K562 (cell line): ENCODE results near the gene WBP1. TPM values are rescaled to one million over a fixed set of nuclear protein-coding genes. Genes with fewer than 3 reads are reported as not detected.

Experiments used
- CBFA2T2 ChIP-seq: fragments of 450-650 bp; conservative IDR thresholded peaks from 2 replicates; pipeline ENCODE4 v1.6.1; 2017; ENCODE audit warnings: mild to moderate bottlenecking
- CCNT2 ChIP-seq: IDR thresholded peaks from 2 replicates; pipeline ENCODE4 v1.6.1; 2011; ENCODE audit warnings: borderline replicate concordance, low read depth, mild to moderate bottlenecking, moderate library complexity, mixed read lengths, low read length; ENCODE audit not compliant: insufficient read length; ENCODE audit errors: extremely low read depth
- CEBPB ChIP-seq: fragments of 450-650 bp; IDR thresholded peaks from 2 replicates; pipeline ENCODE4 v1.6.1; 2016; ENCODE audit warnings: missing genetic modification characterization, missing compliant biosample characterization
- ETV1 ChIP-seq: fragments of 450-650 bp; conservative IDR thresholded peaks from 2 replicates; pipeline ENCODE4 v1.6.1; 2016; ENCODE audit warnings: missing genetic modification characterization, control low read depth, low read depth, missing compliant biosample characterization
- FOXJ3 ChIP-seq: sonication (generic); formaldehyde crosslinking; IDR thresholded peaks from 2 replicates; pipeline ENCODE4 v1.4.0; 2020; ENCODE audit warnings: mild to moderate bottlenecking, missing genetic modification reagents
- KLF1 ChIP-seq: fragments of 450-650 bp; IDR thresholded peaks from 2 replicates; pipeline ENCODE4 v1.6.1; 2016; ENCODE audit warnings: missing genetic modification characterization, missing compliant biosample characterization
- MXI1 ChIP-seq: IDR thresholded peaks from 2 replicates; pipeline ENCODE4 v1.6.1; 2011; ENCODE audit warnings: low read depth, mild to moderate bottlenecking, improper control_type of control experiment, low read length
- NFE2L1 ChIP-seq: fragments of 450-650 bp; IDR thresholded peaks from 2 replicates; pipeline ENCODE4 v1.6.1; 2016; ENCODE audit warnings: missing genetic modification characterization, low read depth, mild to moderate bottlenecking, missing compliant biosample characterization, moderate library complexity, borderline replicate concordance
- RBFOX2 ChIP-seq: fragments of 200-400 bp; formaldehyde crosslinking; IDR thresholded peaks from 2 replicates; pipeline ENCODE4 v1.6.1; 2017; ENCODE audit warnings: low read depth, mild to moderate bottlenecking, low read length, moderate library complexity
- TAF1 ChIP-seq: IDR thresholded peaks from 2 replicates; pipeline ENCODE4 v1.6.1; 2011; ENCODE audit warnings: mild to moderate bottlenecking, low read length, moderate library complexity; ENCODE audit not compliant: insufficient read depth, control insufficient read depth, severe bottlenecking; ENCODE audit errors: extremely low read depth
- ZNF76 ChIP-seq: fragments of 250-450 bp; sonication (Bioruptor Pico); IDR thresholded peaks from 2 replicates; pipeline ENCODE4 v1.4.0; 2020; ENCODE audit warnings: mild to moderate bottlenecking, moderate library complexity, borderline replicate concordance
- polyA plus RNA-seq, 8 experiments: library from polyadenylated mRNA; depleted of rRNA in 4 of 8; stranded (reverse) in 5 of 8; unstranded in 3 of 8; fragments of >200 nt; fragmentation: Nextera tagmentation in 2 of 8; fragmentation: Illumina TruSeq in 1 of 8; extraction: Ambion mirVana in 2 of 8; extraction: Trizol in 1 of 8; gene quantifications; 2 replicates each; pipeline versions ENCODE4 v1.2.1 to v1.2.3, GENCODE V29; 2011 to 2014; ENCODE audit warnings: inconsistent platforms in 1 of 8, missing spikeins in 1 of 8
- total RNA-seq, 7 experiments: library from RNA; depleted of rRNA in 6 of 7; stranded (reverse); fragments of >200 nt in 6 of 7; fragmentation: Illumina TruSeq in 2 of 7; extraction: Trizol in 2 of 7; gene quantifications; 2 replicates each; pipeline versions ENCODE4 v1.2.1 to v1.2.3, GENCODE V29; 2011 to 2021; ENCODE audit warnings: low replicate concordance in 1 of 7
- TF ChIP-seq, protein P1 (sequence below): fragments of 450-650 bp; formaldehyde crosslinking; IDR thresholded peaks from 2 replicates; pipeline ENCODE4 v1.4.0; 2022; ENCODE audit warnings: mild to moderate bottlenecking, moderate library complexity
- TF ChIP-seq, protein P2 (sequence below): fragments of 450-650 bp; formaldehyde crosslinking; conservative IDR thresholded peaks from 2 replicates; pipeline ENCODE4 v1.4.0; 2022; ENCODE audit warnings: mild to moderate bottlenecking, missing genetic modification characterization
- TF ChIP-seq, protein P3 (sequence below): fragments of 250-450 bp; sonication (Bioruptor Pico); IDR thresholded peaks from 2 replicates; pipeline ENCODE4 v1.5.1; 2021; ENCODE audit warnings: mild to moderate bottlenecking
- TF ChIP-seq, protein P4 (sequence below): fragments of 150-350 bp; conservative IDR thresholded peaks from 2 replicates; pipeline ENCODE4 v1.6.1; 2014; ENCODE audit warnings: low read length
- TF ChIP-seq, protein P5 (sequence below): fragments of 200-800 bp; sonication (Bioruptor generic); IDR thresholded peaks from 2 replicates; pipeline ENCODE4 v1.6.1; 2017; ENCODE audit warnings: missing genetic modification characterization, missing compliant biosample characterization
- TF ChIP-seq, protein P6 (sequence below): sonication (generic); formaldehyde crosslinking; IDR thresholded peaks from 2 replicates; pipeline ENCODE4 v1.8.0; 2022; ENCODE audit warnings: mild to moderate bottlenecking, missing genetic modification reagents

Gene WBP1
- total and polyA plus RNA-seq, 9 of the 15 experiments (the other 6 are each of a cell fraction or from before 2014, with no cell fraction given) = 1.9 to 27.7 (median 14.2) TPM

DNA sequence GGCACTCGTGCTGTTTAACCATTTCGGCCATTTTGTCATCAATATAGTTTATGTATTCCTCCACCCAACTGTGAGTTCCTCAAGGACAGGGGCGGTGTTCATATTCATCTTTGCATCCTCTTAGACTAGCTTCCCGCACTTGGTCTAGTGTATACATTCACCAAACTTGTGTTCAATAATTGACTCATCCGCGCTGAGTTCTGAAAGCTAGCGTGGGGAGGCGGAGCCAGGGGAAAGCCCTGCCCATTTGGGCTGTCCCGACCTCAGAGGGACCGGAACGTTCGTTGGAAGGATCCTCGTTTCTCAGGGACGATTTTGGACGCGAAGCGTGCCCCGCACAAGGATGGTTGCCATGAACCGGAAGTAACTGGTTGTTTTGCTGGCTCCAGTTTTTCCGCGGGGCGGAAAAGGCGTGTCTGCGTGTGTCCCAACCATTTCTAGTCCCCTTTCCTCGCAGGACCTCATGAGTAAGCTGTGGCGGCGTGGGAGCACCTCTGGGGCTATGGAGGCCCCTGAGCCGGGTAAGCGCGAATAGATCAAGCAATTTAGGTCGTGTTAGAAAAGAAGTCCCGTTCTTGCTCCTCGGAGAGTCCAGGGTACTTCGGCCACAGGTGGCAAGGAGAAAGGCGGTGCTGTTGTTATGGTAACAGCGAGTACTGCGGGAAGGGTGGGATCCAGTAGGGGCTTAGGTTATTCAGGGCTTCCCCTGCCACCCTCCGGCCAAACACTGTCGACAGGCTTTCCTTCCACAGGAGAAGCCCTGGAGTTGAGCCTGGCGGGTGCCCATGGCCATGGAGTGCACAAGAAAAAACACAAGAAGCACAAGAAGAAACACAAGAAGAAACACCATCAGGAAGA lies 3.4 kb upstream of the WBP1 start, which contains the start of gene INO80B (continued):
- TF ChIP-seq TAF1 (peak; percentile 61), ZNF76 (CRISPR knock-in tag) (no peak), RBFOX2 (peak; percentile 64), FOXJ3 (CRISPR knock-in tag) (no peak), NFE2L1 (tag) (no peak), CBFA2T2 (no peak), CEBPB (no peak), KLF1 (tag) (peak; percentile 81), MXI1 (peak; percentile 95), CCNT2 (no peak), ETV1 (tag) (peak; percentile 85)
- TF ChIP-seq, protein P1, sequence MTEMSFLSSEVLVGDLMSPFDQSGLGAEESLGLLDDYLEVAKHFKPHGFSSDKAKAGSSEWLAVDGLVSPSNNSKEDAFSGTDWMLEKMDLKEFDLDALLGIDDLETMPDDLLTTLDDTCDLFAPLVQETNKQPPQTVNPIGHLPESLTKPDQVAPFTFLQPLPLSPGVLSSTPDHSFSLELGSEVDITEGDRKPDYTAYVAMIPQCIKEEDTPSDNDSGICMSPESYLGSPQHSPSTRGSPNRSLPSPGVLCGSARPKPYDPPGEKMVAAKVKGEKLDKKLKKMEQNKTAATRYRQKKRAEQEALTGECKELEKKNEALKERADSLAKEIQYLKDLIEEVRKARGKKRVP (CRISPR knock-in tag) = no peak
- TF ChIP-seq, protein P2, sequence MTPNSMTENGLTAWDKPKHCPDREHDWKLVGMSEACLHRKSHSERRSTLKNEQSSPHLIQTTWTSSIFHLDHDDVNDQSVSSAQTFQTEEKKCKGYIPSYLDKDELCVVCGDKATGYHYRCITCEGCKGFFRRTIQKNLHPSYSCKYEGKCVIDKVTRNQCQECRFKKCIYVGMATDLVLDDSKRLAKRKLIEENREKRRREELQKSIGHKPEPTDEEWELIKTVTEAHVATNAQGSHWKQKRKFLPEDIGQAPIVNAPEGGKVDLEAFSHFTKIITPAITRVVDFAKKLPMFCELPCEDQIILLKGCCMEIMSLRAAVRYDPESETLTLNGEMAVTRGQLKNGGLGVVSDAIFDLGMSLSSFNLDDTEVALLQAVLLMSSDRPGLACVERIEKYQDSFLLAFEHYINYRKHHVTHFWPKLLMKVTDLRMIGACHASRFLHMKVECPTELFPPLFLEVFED (CRISPR knock-in tag) = no peak; the same call in 1 of the 2 replicates
- TF ChIP-seq, protein P3, sequence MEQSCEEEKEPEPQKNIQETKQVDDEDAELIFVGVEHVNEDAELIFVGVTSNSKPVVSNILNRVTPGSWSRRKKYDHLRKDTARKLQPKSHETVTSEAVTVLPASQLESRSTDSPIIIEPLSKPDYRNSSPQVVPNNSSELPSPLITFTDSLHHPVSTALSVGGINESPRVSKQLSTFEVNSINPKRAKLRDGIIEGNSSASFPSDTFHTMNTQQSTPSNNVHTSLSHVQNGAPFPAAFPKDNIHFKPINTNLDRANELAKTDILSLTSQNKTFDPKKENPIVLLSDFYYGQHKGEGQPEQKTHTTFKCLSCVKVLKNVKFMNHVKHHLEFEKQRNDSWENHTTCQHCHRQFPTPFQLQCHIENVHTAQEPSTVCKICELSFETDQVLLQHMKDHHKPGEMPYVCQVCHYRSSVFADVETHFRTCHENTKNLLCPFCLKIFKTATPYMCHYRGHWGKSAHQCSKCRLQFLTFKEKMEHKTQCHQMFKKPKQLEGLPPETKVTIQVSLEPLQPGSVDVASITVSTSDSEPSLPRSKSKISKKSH (CRISPR knock-in tag) = no peak
- TF ChIP-seq, protein P4, sequence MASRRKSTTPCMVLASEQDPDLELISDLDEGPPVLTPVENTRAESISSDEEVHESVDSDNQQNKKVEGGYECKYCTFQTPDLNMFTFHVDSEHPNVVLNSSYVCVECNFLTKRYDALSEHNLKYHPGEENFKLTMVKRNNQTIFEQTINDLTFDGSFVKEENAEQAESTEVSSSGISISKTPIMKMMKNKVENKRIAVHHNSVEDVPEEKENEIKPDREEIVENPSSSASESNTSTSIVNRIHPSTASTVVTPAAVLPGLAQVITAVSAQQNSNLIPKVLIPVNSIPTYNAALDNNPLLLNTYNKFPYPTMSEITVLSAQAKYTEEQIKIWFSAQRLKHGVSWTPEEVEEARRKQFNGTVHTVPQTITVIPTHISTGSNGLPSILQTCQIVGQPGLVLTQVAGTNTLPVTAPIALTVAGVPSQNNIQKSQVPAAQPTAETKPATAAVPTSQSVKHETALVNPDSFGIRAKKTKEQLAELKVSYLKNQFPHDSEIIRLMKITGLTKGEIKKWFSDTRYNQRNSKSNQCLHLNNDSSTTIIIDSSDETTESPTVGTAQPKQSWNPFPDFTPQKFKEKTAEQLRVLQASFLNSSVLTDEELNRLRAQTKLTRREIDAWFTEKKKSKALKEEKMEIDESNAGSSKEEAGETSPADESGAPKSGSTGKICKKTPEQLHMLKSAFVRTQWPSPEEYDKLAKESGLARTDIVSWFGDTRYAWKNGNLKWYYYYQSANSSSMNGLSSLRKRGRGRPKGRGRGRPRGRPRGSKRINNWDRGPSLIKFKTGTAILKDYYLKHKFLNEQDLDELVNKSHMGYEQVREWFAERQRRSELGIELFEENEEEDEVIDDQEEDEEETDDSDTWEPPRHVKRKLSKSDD = peak; percentile 93
- TF ChIP-seq, protein P5, sequence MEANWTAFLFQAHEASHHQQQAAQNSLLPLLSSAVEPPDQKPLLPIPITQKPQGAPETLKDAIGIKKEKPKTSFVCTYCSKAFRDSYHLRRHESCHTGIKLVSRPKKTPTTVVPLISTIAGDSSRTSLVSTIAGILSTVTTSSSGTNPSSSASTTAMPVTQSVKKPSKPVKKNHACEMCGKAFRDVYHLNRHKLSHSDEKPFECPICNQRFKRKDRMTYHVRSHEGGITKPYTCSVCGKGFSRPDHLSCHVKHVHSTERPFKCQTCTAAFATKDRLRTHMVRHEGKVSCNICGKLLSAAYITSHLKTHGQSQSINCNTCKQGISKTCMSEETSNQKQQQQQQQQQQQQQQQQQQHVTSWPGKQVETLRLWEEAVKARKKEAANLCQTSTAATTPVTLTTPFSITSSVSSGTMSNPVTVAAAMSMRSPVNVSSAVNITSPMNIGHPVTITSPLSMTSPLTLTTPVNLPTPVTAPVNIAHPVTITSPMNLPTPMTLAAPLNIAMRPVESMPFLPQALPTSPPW = peak; percentile 69
- TF ChIP-seq, protein P6, sequence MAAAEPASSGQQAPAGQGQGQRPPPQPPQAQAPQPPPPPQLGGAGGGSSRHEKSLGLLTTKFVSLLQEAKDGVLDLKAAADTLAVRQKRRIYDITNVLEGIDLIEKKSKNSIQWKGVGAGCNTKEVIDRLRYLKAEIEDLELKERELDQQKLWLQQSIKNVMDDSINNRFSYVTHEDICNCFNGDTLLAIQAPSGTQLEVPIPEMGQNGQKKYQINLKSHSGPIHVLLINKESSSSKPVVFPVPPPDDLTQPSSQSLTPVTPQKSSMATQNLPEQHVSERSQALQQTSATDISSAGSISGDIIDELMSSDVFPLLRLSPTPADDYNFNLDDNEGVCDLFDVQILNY (CRISPR knock-in tag) = no peak
